H1 (cell line): Measurements from ENCODE around the gene CDCA7L.
"Not testable (repeated sequence)": the region's sequence is repeated elsewhere in the genome, so short reads cannot be mapped to it uniquely, and the experiment has no call there.

ENCODE experiments used
- CBX5 ChIP-seq: fragments of 300-800, 300-1000 bp; sonication (generic); IDR thresholded peaks from 2 replicates; pipeline ENCODE4 v1.7.1; 2016; ENCODE audit warnings: antibody characterized with exemption, low read length, low read depth
- CHD1 ChIP-seq: IDR thresholded peaks from 2 replicates; pipeline ENCODE4 v1.6.1; 2012; ENCODE audit warnings: low read depth, low read length, improper control_type of control experiment
- CTCF ChIP-seq, 3 experiments: IDR thresholded peaks; 1 replicate in 2 of 3; 2 replicates in 1 of 3; pipeline versions ENCODE4 v1.5.1 to v1.6.1; 2011; ENCODE audit warnings: low read length in 3 of 3, mild to moderate bottlenecking in 3 of 3, inconsistent platforms in 2 of 3, low read depth in 1 of 3, moderate library complexity in 1 of 3; ENCODE audit not compliant: insufficient read depth in 1 of 3; ENCODE audit errors: control extremely low read depth in 1 of 3
- EGR1 ChIP-seq: IDR thresholded peaks from 2 replicates; pipeline ENCODE4 v1.6.1; 2011; ENCODE audit warnings: low read depth, low read length, borderline replicate concordance
- EP300 ChIP-seq, 2 experiments: IDR thresholded peaks; 1 replicate in 1 of 2; 2 replicates in 1 of 2; pipeline ENCODE4 v1.6.1; 2011 to 2012; ENCODE audit warnings: low read depth in 2 of 2, low read length in 2 of 2, mild to moderate bottlenecking in 2 of 2, borderline replicate concordance in 1 of 2, inconsistent platforms in 1 of 2, moderate library complexity in 1 of 2
- EZH2 ChIP-seq: fragments of 200-600 bp; sonication (generic); IDR thresholded peaks from 2 replicates; pipeline ENCODE4 v1.7.1; 2012; ENCODE audit warnings: low read depth, mild to moderate bottlenecking, moderate library complexity, low read length, inconsistent platforms; ENCODE audit not compliant: severe bottlenecking
- MAX ChIP-seq: IDR thresholded peaks from 2 replicates; pipeline ENCODE4 v1.6.1; 2012; ENCODE audit warnings: inconsistent platforms
- POLR2A ChIP-seq, 2 experiments: IDR thresholded peaks; 1 replicate in 1 of 2; 2 replicates in 1 of 2; pipeline ENCODE4 v1.6.1; 2011; ENCODE audit warnings: low read depth in 2 of 2, low read length in 2 of 2, mild to moderate bottlenecking in 2 of 2; ENCODE audit errors: control extremely low read depth in 1 of 2
- POLR2AphosphoS5 ChIP-seq: IDR thresholded peaks from 2 replicates; pipeline ENCODE4 v1.6.1; 2011; ENCODE audit warnings: low read depth, low read length
- SP1 ChIP-seq: IDR thresholded peaks from 2 replicates; pipeline ENCODE4 v1.6.1; 2011; ENCODE audit warnings: low read depth, low read length
- USF2 ChIP-seq: IDR thresholded peaks from 2 replicates; pipeline ENCODE4 v1.6.1; 2011; ENCODE audit warnings: low read length, improper control_type of control experiment

GRCh38 chr7:21865631-21866204 is 80.0 kb downstream of the CDCA7L start:
- not testable (repeated sequence) for TF ChIP-seq CTCF (IDR thresholded peaks at IDR 0.05; ENCODE audit: control extremely low read depth in 1 of 3, insufficient read depth in 1 of 3, low read depth in 1 of 3, low read length in 3 of 3); CHD1; POLR2A (IDR thresholded peaks at IDR 0.05; ENCODE audit: control extremely low read depth in 1 of 2, low read depth in 2 of 2, low read length in 2 of 2); CBX5; EP300 (IDR thresholded peaks at IDR 0.05; ENCODE audit: borderline replicate concordance in 1 of 2, low read depth in 2 of 2, low read length in 2 of 2); SP1; USF2; EZH2; EGR1; POLR2AphosphoS5; MAX
